Measurements from ENCODE around the gene BCAR3.
"Not testable (repeated sequence)": the region's sequence is repeated elsewhere in the genome, so short reads cannot be mapped to it uniquely, and the experiment has no call there.

Gene BCAR3

GRCh38 chr1:93574511-93574910, 107.1 kb downstream of the BCAR3 start:
- no peak for DNase-seq

GRCh38 chr1:93573940-93574469, 107.6 kb downstream of the BCAR3 start:
- no peak for DNase-seq

- DNase-seq: no peak
Observed at GRCh38 chr1:93571623-93572310, 109.9 kb downstream of the BCAR3 start.

DNA sequence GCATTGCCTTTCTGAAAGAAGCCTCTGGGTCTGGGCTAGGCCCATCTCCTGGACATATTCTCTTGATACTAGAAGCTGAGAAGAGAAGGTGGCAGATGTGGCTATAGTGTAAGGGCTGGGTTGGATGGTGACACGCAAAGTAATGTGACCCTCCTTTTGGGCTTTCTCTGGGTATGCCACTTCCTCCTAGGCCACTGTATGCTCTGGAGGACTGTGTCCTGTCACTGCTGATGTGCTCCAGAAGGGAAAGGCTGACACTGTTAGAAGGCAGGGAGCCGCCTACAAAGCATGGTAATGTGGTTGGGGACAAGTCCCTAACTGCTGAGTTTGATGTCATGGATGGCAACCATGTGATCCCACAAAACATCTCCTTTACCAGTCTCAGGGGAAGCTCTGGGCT, 112.1 kb downstream of the BCAR3 start:
- no peak for DNase-seq

- DNase-seq: peak; percentile 95
Observed at GRCh38 chr1:93567255-93567918, 114.2 kb downstream of the BCAR3 start.

GRCh38 chr1:93566227-93566626, 115.4 kb downstream of the BCAR3 start:
- DNase-seq: no peak

DNA sequence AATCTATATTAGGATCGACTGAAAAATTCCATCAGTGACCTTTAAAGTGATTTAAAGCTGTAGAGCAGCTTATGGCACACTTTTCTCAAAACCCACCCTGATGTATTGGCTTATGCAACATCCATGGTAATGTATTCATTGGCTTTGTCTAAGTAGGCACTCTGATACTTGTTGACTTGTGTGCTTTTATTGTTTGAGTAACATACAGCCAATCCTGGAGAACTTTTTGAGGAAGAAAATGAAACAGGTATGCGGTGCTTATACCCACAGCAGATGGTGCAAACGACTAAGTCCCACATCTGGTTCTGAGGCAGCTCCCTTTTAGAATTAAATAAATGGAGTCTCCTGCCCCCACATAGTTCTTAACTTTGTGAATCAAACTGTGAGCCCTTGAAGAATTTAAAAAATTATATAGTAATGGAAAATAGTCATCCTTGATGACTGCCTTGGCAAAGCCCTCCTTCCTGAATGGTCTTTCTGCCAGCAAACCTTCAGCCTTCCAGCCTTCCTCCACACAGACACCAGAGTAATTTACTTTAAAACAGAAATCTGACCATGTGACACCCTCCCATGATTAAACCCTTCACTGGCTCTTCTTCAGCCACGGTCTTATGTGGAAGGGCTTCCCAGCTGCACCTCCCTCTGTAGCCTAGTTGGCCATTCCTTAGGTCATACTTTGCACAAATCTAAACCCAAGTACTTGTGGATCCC, 116.0 kb downstream of the BCAR3 start:
- DNase-seq: no peak

- DNase-seq: no peak
Observed at GRCh38 chr1:93559695-93560094, 121.9 kb downstream of the BCAR3 start.

GRCh38 chr1:93559045-93559444, 122.6 kb downstream of the BCAR3 start:
- no peak for DNase-seq

GRCh38 chr1:93556291-93556690, 125.3 kb downstream of the BCAR3 start:
- no peak for DNase-seq

DNA sequence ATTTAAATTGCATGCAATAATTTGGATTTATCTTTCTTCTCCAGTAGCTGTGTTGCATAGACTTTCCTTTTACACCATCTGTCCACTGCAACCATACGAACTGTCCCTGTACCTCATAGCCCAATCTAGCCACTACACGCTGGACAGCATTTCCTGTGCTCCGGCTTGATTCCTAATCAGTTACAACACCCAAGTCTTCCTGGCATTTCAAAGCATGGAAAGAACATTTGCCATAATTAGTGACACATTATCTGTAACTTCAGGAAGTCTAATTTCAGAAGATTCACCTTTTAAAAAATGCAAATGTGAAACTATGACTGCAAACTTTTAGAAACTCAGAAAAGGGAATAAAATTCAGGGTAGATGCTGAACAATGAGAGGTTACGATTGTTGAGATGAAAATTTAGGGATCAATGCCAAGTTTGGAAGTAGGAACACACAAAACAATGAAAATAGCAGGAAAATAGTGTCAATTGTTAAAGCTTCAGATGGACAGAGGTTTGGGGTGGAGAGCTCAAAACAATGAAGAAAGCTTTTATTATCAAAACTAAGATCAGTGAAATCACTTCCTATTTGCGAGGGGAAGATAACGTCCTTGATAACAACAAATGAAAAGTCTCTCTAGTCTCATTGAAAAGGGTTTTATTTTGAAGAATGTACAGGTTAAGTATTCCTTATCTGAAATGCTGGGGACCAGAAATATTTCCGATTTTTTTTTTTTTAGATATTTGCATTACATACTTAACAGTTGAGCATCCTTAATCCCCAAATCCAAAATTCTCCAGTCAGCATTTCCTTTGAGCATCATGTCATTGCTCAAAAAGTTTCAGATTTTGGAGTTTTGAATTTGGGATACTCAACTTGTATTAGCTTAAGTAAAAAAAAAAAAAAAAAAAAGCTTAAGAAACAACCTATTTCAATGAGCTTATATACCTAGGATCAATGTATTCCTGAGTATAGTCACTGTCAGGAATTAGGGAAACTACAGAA, 126.5 kb downstream of the BCAR3 start:
- peak; percentile 63 for DNase-seq

DNA sequence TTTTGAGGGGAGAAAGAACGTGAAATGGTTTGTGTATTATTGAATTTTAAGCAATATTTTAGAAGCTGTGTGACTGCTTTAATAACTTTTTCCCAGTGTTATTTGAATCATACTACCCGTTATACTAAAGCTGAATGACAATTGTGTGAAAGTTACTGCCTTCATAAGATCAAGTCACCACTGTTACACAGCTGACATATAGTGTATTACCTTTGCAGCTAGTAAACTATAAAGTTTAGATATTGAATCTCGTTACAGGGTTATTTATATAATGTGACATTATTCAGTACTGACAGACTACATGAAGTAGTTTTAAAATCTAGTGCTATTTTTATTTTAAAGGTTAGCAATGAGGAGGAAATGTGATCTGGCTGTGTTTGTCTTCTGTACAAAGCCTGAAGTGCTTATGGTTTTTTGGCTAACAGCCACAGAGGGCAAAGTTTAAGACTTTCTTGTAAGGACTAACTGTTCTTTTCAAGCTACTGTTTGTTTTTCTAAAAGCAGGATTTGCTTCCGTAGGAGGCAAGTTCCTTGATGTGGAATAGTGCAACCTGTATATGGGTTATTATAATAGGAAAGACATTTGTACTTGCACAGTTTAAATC, 127.6 kb downstream of the BCAR3 start:
- not testable (repeated sequence) for DNase-seq

DNA sequence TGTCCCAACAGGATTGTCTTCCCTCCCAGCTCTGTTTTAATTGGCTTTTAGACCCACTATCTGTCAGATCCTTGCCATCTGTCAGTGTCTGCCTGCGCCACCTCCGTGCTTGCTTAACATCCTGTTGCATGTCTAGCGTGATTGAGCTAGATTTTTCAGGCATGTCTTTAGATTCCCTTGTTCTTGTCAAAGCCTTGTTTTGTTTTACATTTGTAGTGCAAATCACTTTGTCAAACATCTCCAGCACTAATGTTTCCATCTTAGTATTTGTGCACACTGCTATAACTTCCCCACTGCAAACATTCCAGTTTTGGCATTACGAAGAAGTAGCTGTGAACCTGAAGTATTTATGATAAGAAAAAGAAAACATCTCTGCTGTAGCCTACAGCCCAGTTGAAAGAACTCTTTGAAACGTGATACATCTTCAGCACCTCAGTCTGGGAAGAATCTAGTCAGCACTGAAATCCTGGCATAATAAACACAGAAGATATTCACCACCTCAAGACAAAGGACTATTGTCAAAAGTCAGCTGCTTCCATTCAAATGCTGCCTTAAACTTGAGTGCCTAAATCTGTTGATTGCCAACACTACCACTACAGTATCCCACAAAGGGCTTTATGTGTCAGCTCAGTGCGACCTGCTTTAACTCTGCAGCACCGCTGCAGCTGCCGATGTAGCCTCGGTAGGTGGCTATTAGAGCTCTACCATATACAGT, 128.7 kb downstream of the BCAR3 start:
- peak; percentile 47 for DNase-seq

DNA sequence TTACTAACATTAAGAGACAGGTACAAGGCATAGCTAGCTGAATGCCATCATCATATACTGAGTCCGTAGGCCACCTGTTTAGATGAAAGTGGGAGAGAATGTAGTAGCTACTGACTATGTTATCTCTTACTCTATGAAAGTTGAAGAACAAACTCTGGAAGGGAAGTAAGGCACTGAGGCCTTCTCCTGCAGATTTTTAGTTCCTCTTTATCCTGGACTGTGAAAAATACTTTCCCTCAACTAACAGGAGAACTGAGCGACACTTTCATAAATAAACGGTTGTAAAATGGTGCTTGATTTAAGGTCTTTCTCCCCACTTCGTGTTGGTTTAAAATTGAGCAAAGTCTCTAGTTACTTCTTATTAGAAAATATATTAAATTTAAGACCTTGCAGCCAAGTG, 131.8 kb downstream of the BCAR3 start:
- no peak for DNase-seq

DNA sequence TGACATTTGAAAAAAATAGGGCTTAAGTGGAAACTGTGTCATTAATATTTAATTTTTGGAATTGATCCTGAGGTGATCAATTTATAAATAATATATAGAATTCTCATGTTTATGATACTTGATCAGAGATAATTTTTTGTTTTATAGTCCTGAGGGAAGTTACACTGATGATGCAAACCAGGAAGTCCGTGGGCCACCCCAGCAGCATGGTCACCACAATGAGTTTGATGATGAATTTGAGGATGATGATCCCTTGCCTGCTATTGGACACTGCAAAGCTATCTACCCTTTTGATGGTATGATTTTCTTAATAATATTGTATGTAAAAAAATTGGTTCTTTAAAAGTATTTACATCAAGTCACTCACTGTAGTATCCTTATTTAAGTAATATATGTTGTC, 132.5 kb downstream of the BCAR3 start:
- DNase-seq: no peak

GRCh38 chr1:93546162-93546863, 135.3 kb downstream of the BCAR3 start:
- no peak for DNase-seq

- no peak for DNase-seq
Observed at GRCh38 chr1:93542398-93542797, 139.2 kb downstream of the BCAR3 start.

DNA sequence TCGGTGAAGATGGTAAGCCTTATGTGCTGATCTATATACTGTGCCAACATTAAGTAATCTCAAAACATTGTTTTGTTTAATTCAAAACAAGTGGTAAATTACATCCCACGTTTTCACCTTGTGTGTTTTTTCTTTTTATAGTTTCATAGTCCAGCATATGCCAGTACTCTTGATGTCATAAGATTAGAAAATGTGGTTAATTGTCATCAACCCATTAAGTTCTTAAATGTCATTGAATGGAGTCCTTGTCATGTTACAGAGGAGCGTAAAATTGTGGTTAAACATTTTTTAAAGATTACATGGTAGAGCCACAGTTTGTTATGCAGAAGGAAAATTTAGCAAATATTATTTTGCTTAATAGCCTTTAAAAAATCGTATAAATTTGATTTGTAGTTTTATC, 140.6 kb downstream of the BCAR3 start:
- DNase-seq: no peak

DNA sequence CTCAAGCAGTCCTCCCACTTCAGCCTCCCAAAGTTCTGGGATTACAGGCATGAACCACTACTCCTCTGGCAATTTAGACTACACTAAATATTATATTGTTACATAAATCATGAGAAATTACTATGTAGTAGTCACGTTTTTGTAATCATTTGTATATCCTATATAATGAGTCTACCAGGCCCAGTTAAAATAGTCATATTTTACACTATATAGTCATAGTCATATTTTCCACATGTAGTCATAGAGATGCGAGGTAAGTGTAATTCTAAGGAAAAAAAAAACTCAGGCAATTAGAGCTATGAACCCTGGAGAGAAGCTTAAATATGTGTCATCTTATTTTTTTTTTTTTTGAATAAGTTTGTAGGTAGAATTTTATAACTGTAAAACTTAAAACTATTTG, 143.7 kb downstream of the BCAR3 start:
- no peak for DNase-seq

GRCh38 chr1:93537396-93537795, 144.2 kb downstream of the BCAR3 start:
- no peak for DNase-seq

DNA sequence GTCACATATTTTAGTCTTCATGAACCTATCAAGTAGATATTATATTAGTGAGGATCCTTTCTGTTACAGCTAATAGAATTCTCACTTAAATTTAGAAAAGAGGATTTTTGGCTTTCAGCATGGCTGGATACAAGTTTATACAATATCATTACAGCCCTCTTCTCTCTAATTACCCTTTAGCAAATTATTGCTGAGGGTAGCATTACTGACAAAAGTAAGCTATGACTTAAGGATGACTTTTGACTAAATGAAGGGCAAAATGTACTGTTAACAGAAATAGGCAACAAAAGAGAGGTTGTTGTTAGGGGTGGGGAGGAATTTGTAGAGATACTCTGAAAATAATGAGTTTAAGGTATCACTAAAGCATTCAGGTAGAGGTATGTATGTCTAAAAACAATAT, 148.0 kb downstream of the BCAR3 start:
- no peak for DNase-seq

All from hematopoietic multipotent progenitor cell treated with erythropoietin and hydrocortisone succinate and interleukin-3 and kit ligand, for 8 days (in vitro differentiated cells).